HEK293 (cell line): ENCODE data around the gene UNC50.

Experiments used
- REST ChIP-seq: fragments of 450-650 bp; formaldehyde crosslinking; IDR thresholded peaks from 2 replicates; pipeline ENCODE4 v1.5.1; 2016; ENCODE audit warnings: missing biosample characterization, missing genetic modification characterization
- YY1 ChIP-seq: fragments of 450-650 bp; formaldehyde crosslinking; IDR thresholded peaks from 2 replicates; pipeline ENCODE4 v1.5.1; 2018; ENCODE audit warnings: missing biosample characterization, missing genetic modification characterization
- ZBTB1 ChIP-seq: fragments of 450-650 bp; formaldehyde crosslinking; IDR thresholded peaks from 2 replicates; pipeline ENCODE4 v1.5.1; 2016; ENCODE audit warnings: missing biosample characterization, missing genetic modification characterization
- ZBTB10 ChIP-seq: fragments of 450-650 bp; formaldehyde crosslinking; IDR thresholded peaks from 2 replicates; pipeline ENCODE4 v1.5.1; 2016; ENCODE audit warnings: missing biosample characterization, missing genetic modification characterization
- ZNF114 ChIP-seq: fragments of 450-650 bp; formaldehyde crosslinking; IDR thresholded peaks from 2 replicates; pipeline ENCODE4 v1.5.0; 2017; ENCODE audit warnings: missing biosample characterization, missing genetic modification characterization
- ZNF138 ChIP-seq: fragments of 450-650 bp; formaldehyde crosslinking; IDR thresholded peaks from 2 replicates; pipeline ENCODE4 v1.5.1; 2016; ENCODE audit warnings: missing biosample characterization, missing genetic modification characterization, borderline replicate concordance
- ZNF274 ChIP-seq, 2 experiments: fragments of 200-500 bp in 1 of 2; fragments of 450-650 bp in 1 of 2; sonication (Bioruptor generic) in 1 of 2; formaldehyde crosslinking in 1 of 2; IDR thresholded peaks; 2 replicates each; pipeline versions ENCODE4 v1.5.1 to v1.6.1; 2014 to 2016; ENCODE audit warnings: borderline replicate concordance in 1 of 2, inconsistent platforms in 1 of 2, low read length in 1 of 2, missing biosample characterization in 1 of 2, missing genetic modification characterization in 1 of 2
- ZNF530 ChIP-seq: fragments of 450-650 bp; formaldehyde crosslinking; IDR thresholded peaks from 2 replicates; pipeline ENCODE4 v1.5.1; 2016; ENCODE audit warnings: low read depth, missing biosample characterization, missing genetic modification characterization
- ZNF580 ChIP-seq: fragments of 450-650 bp; formaldehyde crosslinking; IDR thresholded peaks from 2 replicates; pipeline ENCODE4 v1.5.1; 2016; ENCODE audit warnings: missing biosample characterization, missing genetic modification characterization
- TF ChIP-seq, protein P1 (sequence below): fragments of 450-650 bp; formaldehyde crosslinking; IDR thresholded peaks from 2 replicates; pipeline ENCODE4 v1.5.1; 2016; ENCODE audit warnings: missing biosample characterization, missing genetic modification characterization

GRCh38 chr2:98570356-98570755 is 38.0 kb upstream of the UNC50 start:
- TF ChIP-seq, protein P1, sequence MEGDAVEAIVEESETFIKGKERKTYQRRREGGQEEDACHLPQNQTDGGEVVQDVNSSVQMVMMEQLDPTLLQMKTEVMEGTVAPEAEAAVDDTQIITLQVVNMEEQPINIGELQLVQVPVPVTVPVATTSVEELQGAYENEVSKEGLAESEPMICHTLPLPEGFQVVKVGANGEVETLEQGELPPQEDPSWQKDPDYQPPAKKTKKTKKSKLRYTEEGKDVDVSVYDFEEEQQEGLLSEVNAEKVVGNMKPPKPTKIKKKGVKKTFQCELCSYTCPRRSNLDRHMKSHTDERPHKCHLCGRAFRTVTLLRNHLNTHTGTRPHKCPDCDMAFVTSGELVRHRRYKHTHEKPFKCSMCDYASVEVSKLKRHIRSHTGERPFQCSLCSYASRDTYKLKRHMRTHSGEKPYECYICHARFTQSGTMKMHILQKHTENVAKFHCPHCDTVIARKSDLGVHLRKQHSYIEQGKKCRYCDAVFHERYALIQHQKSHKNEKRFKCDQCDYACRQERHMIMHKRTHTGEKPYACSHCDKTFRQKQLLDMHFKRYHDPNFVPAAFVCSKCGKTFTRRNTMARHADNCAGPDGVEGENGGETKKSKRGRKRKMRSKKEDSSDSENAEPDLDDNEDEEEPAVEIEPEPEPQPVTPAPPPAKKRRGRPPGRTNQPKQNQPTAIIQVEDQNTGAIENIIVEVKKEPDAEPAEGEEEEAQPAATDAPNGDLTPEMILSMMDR (tag by site-specific recombination): no peak
- no peak for TF ChIP-seq ZBTB10 (tag by site-specific recombination)
- no peak for TF ChIP-seq YY1 (tag by site-specific recombination)
- TF ChIP-seq ZNF138 (tag by site-specific recombination): no peak
- no peak for TF ChIP-seq ZNF580 (tag by site-specific recombination)
- TF ChIP-seq ZNF274 (IDR thresholded peaks at IDR 0.05; ENCODE audit: low read length): no peak
- no peak for TF ChIP-seq ZNF274 (tag by site-specific recombination; IDR thresholded peaks at IDR 0.05; ENCODE audit: borderline replicate concordance)
- no peak for TF ChIP-seq REST
- no peak for TF ChIP-seq ZNF530
- no peak for TF ChIP-seq ZNF114 (tag by site-specific recombination)
- TF ChIP-seq ZBTB1 (tag by site-specific recombination): no peak
